Measurements from ENCODE around the gene MOCS2. TPM values are rescaled to one million over a fixed set of nuclear protein-coding genes. Genes with fewer than 3 reads are reported as not detected.
"Not testable (repeated sequence)": the region's sequence is repeated elsewhere in the genome, so short reads cannot be mapped to it uniquely, and the experiment has no call there.

MOCS2 gene
- total and polyA plus RNA-seq, 4 experiments from 2014 or later, result 23.1 to 49.4 (median 32.7) TPM

DNA sequence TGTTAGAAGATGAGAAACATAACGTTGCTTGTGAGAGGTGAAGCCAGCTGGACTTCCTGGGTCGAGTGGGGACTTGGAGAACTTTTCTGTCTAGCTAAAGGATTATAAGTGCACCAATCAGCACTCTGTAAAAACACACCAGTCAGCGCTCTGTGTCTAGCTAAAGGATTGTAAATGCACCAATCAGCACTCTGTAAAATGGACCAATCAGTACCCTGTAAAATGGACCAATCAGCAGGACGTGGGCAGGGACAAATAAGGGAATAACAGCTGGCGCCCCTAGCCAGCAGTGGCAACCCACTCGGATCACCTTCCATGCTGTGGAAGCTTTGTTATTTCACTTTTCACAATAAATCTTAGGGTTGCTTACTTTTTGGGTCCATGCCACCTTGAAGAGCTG, 2.8 kb upstream of the MOCS2 start:
- H3K27me3 Mint-ChIP-seq; H3K27me3 ChIP-seq (ENCODE audit: insufficient read depth, low read length); H3K9me3 Mint-ChIP-seq; CTCF ChIA-PET (ENCODE audit: partially characterized antibody); H3K4me3 Mint-ChIP-seq; H3K9me3 ChIP-seq (ENCODE audit: control insufficient read depth in 1 of 2, low read length in 2 of 2); H3K27ac ChIP-seq (ENCODE audit: low read depth, low read length); H3K36me3 ChIP-seq (ENCODE audit: insufficient read depth, low read length); intact Hi-C loops (cut with micrococcal nuclease); POLR2A ChIA-PET (ENCODE audit: partially characterized antibody); DNase-seq; H3K4me3 ChIP-seq (ENCODE audit: low read length in 2 of 2); H3K27ac Mint-ChIP-seq; H3K36me3 Mint-ChIP-seq: not testable (repeated sequence)
- H3K4me1 Mint-ChIP-seq, result peaks cover 12 to 32% (median 19%) of the 10 kb centered on the region in 4 donors
- peaks cover 28% of the 10 kb centered on the region for H3K4me1 ChIP-seq (ENCODE audit: insufficient read depth, low read length)

DNA sequence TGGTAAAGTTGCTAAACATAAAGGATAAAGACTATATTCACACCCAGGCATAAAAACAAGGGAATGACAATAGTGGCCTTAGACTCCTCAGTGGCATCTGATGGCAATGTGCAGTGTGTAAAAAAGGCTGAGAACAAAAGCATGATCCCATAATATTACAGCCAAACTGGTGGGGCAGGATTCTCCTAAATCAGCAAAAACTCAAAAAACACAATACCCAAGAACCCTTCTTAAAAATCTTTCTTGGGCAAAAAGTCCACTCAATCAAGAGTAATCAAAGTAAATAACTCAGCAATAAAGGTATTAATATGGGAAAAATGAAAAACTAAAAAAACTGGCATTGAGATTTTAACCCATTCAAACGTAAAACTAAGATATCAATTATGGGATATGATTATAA, 1.6 kb upstream of the MOCS2 start:
- Histone ChIP-seq H3K9me3 (ENCODE audit: control insufficient read depth in 1 of 2, low read length in 2 of 2) (no peaks in the 10 kb centered on the region), H3K27me3 (ENCODE audit: insufficient read depth, low read length) (no peaks in the 10 kb centered on the region), H3K27ac (ENCODE audit: low read depth, low read length) (no peak overlapping the region), H3K36me3 (ENCODE audit: insufficient read depth, low read length) (no peaks in the 10 kb centered on the region), H3K4me3 (ENCODE audit: low read length in 2 of 2) (no peak overlapping the region), H3K4me1 (ENCODE audit: insufficient read depth, low read length) (peaks cover 33% of the 10 kb centered on the region)
- intact Hi-C loops (cut with micrococcal nuclease), result no loop called here
- no peaks in the 10 kb centered on the region for H3K9me3 Mint-ChIP-seq
- H3K27me3 Mint-ChIP-seq, result no peaks in the 10 kb centered on the region
- POLR2A ChIA-PET (ENCODE audit: partially characterized antibody), result no interaction called here
- H3K4me1 Mint-ChIP-seq, result peaks cover 21 to 44% (median 27%) of the 10 kb centered on the region in 4 donors
- no peak overlapping the region for H3K27ac Mint-ChIP-seq
- H3K36me3 Mint-ChIP-seq, result peaks cover 3 to 15% of the 10 kb centered on the region in 2 donors
- DNase-seq, result no peak
- CTCF ChIA-PET (ENCODE audit: partially characterized antibody), result no interaction called here
- H3K4me3 Mint-ChIP-seq, result peak overlapping the region in 5 of 8 donors; percentile 36 to 96 (median 94)

GRCh38 chr5:53110156-53110555, 599 bp upstream of the MOCS2 start:
- Mint-ChIP-seq H3K4me3 (peak overlapping the region; percentile 90 to 98 (median 95)), H3K27me3 (no peaks in the 10 kb centered on the region), H3K27ac (peak overlapping the region; percentile 75 to 97 (median 89)), H3K4me1 (peaks cover 30 to 54% (median 37%) of the 10 kb centered on the region in 4 donors), H3K9me3 (no peaks in the 10 kb centered on the region), H3K36me3 (peaks cover 10 to 24% of the 10 kb centered on the region in 2 donors)
- peaks cover 34% of the 10 kb centered on the region for H3K4me1 ChIP-seq (ENCODE audit: insufficient read depth, low read length)
- H3K27me3 ChIP-seq (ENCODE audit: insufficient read depth, low read length), result no peaks in the 10 kb centered on the region
- peak overlapping the region; percentile 68 for H3K27ac ChIP-seq (ENCODE audit: low read depth, low read length)
- ChIA-PET CTCF (ENCODE audit: partially characterized antibody) (interaction anchor here (0.8 to 2.5 kb wide), 6 partner anchors 8 to 162 kb away, joined by 3 to 14 read pairs (median 4); no protein-coding TSS in a partner anchor), POLR2A (ENCODE audit: partially characterized antibody) (interaction anchor here (0.6 to 1.4 kb wide), 14 partner anchors 9 to 1200 kb away, joined by 3 to 6 read pairs (median 3); partner anchors contain the start of gene ARL15)
- H3K9me3 ChIP-seq (ENCODE audit: control insufficient read depth in 1 of 2, low read length in 2 of 2), result no peaks in the 10 kb centered on the region
- no peak for DNase-seq
- intact Hi-C loops (cut with micrococcal nuclease), result no loop called here
- peak overlapping the region; percentile 82 to 97 for H3K4me3 ChIP-seq (ENCODE audit: low read length in 2 of 2)
- no peaks in the 10 kb centered on the region for H3K36me3 ChIP-seq (ENCODE audit: insufficient read depth, low read length)

GRCh38 chr5:53109056-53109442, 508 bp downstream of the MOCS2 start:
- H3K27ac ChIP-seq (ENCODE audit: low read depth, low read length), result peak overlapping the region; percentile 68
- Mint-ChIP-seq H3K27ac (peak overlapping the region; percentile 75 to 96 (median 90)), H3K4me3 (peak overlapping the region; percentile 90 to 98 (median 95)), H3K27me3 (no peaks in the 10 kb centered on the region), H3K36me3 (peaks cover 10 to 31% of the 10 kb centered on the region in 2 donors), H3K9me3 (no peaks in the 10 kb centered on the region), H3K4me1 (peaks cover 31 to 59% (median 40%) of the 10 kb centered on the region in 4 donors)
- ChIA-PET CTCF (ENCODE audit: partially characterized antibody) (interaction anchor here (1.0 to 2.5 kb wide), 5 partner anchors 10 to 161 kb away, joined by 4 to 14 read pairs (median 4); no protein-coding TSS in a partner anchor), POLR2A (ENCODE audit: partially characterized antibody) (interaction anchor here (0.8 to 1.4 kb wide), 10 partner anchors 11 to 1201 kb away, joined by 3 to 6 read pairs (median 4); partner anchors contain the start of gene ARL15)
- H3K4me3 ChIP-seq (ENCODE audit: low read length in 2 of 2), result peak overlapping the region; percentile 82 to 97
- DNase-seq, result no peak
- intact Hi-C loops (cut with micrococcal nuclease), result loop anchor here (1.0 to 10.0 kb wide), 4 partner anchors 122 to 1202 kb away; partner anchors contain the start of gene ITGA2
- no peaks in the 10 kb centered on the region for H3K9me3 ChIP-seq (ENCODE audit: control insufficient read depth in 1 of 2, low read length in 2 of 2)
- H3K27me3 ChIP-seq (ENCODE audit: insufficient read depth, low read length), result no peaks in the 10 kb centered on the region
- no peaks in the 10 kb centered on the region for H3K36me3 ChIP-seq (ENCODE audit: insufficient read depth, low read length)
- H3K4me1 ChIP-seq (ENCODE audit: insufficient read depth, low read length), result peaks cover 34% of the 10 kb centered on the region

- Mint-ChIP-seq H3K4me1 (peaks cover 32 to 67% (median 47%) of the 10 kb centered on the region in 4 donors), H3K27ac (peak overlapping the region in 1 of 7 donors; percentile 12), H3K4me3 (peak overlapping the region in 2 of 8 donors; percentile 3 to 22), H3K9me3 (no peaks in the 10 kb centered on the region), H3K36me3 (peaks cover 26 to 59% of the 10 kb centered on the region in 2 donors), H3K27me3 (no peaks in the 10 kb centered on the region)
- DNase-seq, result no peak
- Histone ChIP-seq H3K4me3 (ENCODE audit: low read length in 2 of 2) (no peak overlapping the region), H3K27me3 (ENCODE audit: insufficient read depth, low read length) (no peaks in the 10 kb centered on the region), H3K9me3 (ENCODE audit: control insufficient read depth in 1 of 2, low read length in 2 of 2) (no peaks in the 10 kb centered on the region), H3K4me1 (ENCODE audit: insufficient read depth, low read length) (peaks cover 32% of the 10 kb centered on the region), H3K36me3 (ENCODE audit: insufficient read depth, low read length) (peaks cover 8% of the 10 kb centered on the region), H3K27ac (ENCODE audit: low read depth, low read length) (no peak overlapping the region)
- intact Hi-C loops (cut with micrococcal nuclease), result loop anchor here (5.0 to 10.0 kb wide), 3 partner anchors 118 to 381 kb away; partner anchors contain the start of gene ITGA2
- POLR2A ChIA-PET (ENCODE audit: partially characterized antibody), result no interaction called here
- CTCF ChIA-PET (ENCODE audit: partially characterized antibody), result interaction anchor here (1.0 to 3.5 kb wide), 4 partner anchors 8 to 157 kb away, joined by 5 to 11 read pairs (median 6); no protein-coding TSS in a partner anchor
Observed at GRCh38 chr5:53105611-53106300, 3.8 kb downstream of the MOCS2 start.

- no peak overlapping the region for H3K27ac ChIP-seq (ENCODE audit: low read depth, low read length)
- H3K36me3 ChIP-seq (ENCODE audit: insufficient read depth, low read length), result peaks cover 33% of the 10 kb centered on the region
- intact Hi-C loops (cut with micrococcal nuclease), result loop anchor here (10.0 kb wide), 1 partner anchor 376 kb away; no protein-coding TSS in a partner anchor
- H3K27me3 ChIP-seq (ENCODE audit: insufficient read depth, low read length), result no peaks in the 10 kb centered on the region
- no peak overlapping the region for H3K4me3 Mint-ChIP-seq
- H3K36me3 Mint-ChIP-seq, result peaks cover 34 to 71% of the 10 kb centered on the region in 2 donors
- CTCF ChIA-PET (ENCODE audit: partially characterized antibody), result interaction anchor here (2.7 to 7.3 kb wide), 2 partner anchors 12 to 152 kb away, joined by 10 to 120 read pairs; no protein-coding TSS in a partner anchor
- POLR2A ChIA-PET (ENCODE audit: partially characterized antibody), result no interaction called here
- DNase-seq, result no peak
- H3K9me3 Mint-ChIP-seq, result no peaks in the 10 kb centered on the region
- no peaks in the 10 kb centered on the region for H3K9me3 ChIP-seq (ENCODE audit: control insufficient read depth in 1 of 2, low read length in 2 of 2)
- no peaks in the 10 kb centered on the region for H3K27me3 Mint-ChIP-seq
- no peaks in the 10 kb centered on the region for H3K4me1 ChIP-seq (ENCODE audit: insufficient read depth, low read length)
- H3K4me1 Mint-ChIP-seq, result peaks cover 8 to 22% (median 16%) of the 10 kb centered on the region in 4 donors
- H3K27ac Mint-ChIP-seq, result peak overlapping the region in 1 of 7 donors; percentile 14
- no peak overlapping the region for H3K4me3 ChIP-seq (ENCODE audit: low read length in 2 of 2)
Observed at GRCh38 chr5:53100606-53101005, 9.0 kb downstream of the MOCS2 start.

GRCh38 chr5:53099546-53099945, 10.0 kb downstream of the MOCS2 start:
- H3K27ac ChIP-seq (ENCODE audit: low read depth, low read length), result no peak overlapping the region
- no peak for DNase-seq
- ChIA-PET CTCF (ENCODE audit: partially characterized antibody) (interaction anchor here (0.7 to 7.3 kb wide), 5 partner anchors 10 to 151 kb away, joined by 3 to 120 read pairs (median 4); partner anchors contain the start of gene MOCS2), POLR2A (ENCODE audit: partially characterized antibody) (interaction anchor here (0.8 to 0.9 kb wide), 2 partner anchors 149 to 151 kb away, joined by 3 read pairs; no protein-coding TSS in a partner anchor)
- H3K36me3 ChIP-seq (ENCODE audit: insufficient read depth, low read length), result peaks cover 33% of the 10 kb centered on the region
- intact Hi-C loops (cut with micrococcal nuclease), result no loop called here
- Mint-ChIP-seq H3K9me3 (no peaks in the 10 kb centered on the region), H3K36me3 (peaks cover 31 to 62% of the 10 kb centered on the region in 2 donors), H3K4me1 (peaks cover 3 to 12% (median 8%) of the 10 kb centered on the region in 4 donors), H3K4me3 (no peak overlapping the region), H3K27me3 (no peaks in the 10 kb centered on the region), H3K27ac (peak overlapping the region in 4 of 7 donors; percentile 1 to 25 (median 8))
- no peaks in the 10 kb centered on the region for H3K9me3 ChIP-seq (ENCODE audit: control insufficient read depth in 1 of 2, low read length in 2 of 2)
- H3K4me3 ChIP-seq (ENCODE audit: low read length in 2 of 2), result no peak overlapping the region
- H3K4me1 ChIP-seq (ENCODE audit: insufficient read depth, low read length), result no peaks in the 10 kb centered on the region
- H3K27me3 ChIP-seq (ENCODE audit: insufficient read depth, low read length), result no peaks in the 10 kb centered on the region
